HG03571 (cell line): Measurements from ENCODE around the gene GLP1R.

Experiments used
- ATAC-seq: cut with Tn5 transposase; IDR thresholded peaks from one replicate; pipeline ENCODE4 v1.9.1; 2021; ENCODE audit not compliant: unreplicated experiment

GLP1R gene

GRCh38 chr6:39043776-39044175, 4.8 kb upstream of the GLP1R start:
- ATAC-seq: no peak

- no peak for ATAC-seq
Measured at GRCh38 chr6:39044181-39044580, 4.4 kb upstream of the GLP1R start.

- no peak for ATAC-seq
Measured at GRCh38 chr6:39047434-39048327, 900 bp upstream of the GLP1R start.

GRCh38 chr6:39049575-39050283, 1.1 kb downstream of the GLP1R start:
- no peak for ATAC-seq

- ATAC-seq: no peak
Measured at GRCh38 chr6:39050453-39051112, 2.0 kb downstream of the GLP1R start.

- ATAC-seq: no peak
Measured at GRCh38 chr6:39051399-39052122, 3.0 kb downstream of the GLP1R start.

GRCh38 chr6:39053016-39053624, 4.5 kb downstream of the GLP1R start:
- ATAC-seq: no peak

- no peak for ATAC-seq
Measured at GRCh38 chr6:39053854-39054576, 5.4 kb downstream of the GLP1R start.

- ATAC-seq: no peak
Measured at GRCh38 chr6:39054577-39055142, 6.1 kb downstream of the GLP1R start.

- ATAC-seq: no peak
Measured at GRCh38 chr6:39055661-39056060, 7.1 kb downstream of the GLP1R start.

- no peak for ATAC-seq
Measured at GRCh38 chr6:39056191-39056590, 7.6 kb downstream of the GLP1R start.

GRCh38 chr6:39056681-39057080, 8.1 kb downstream of the GLP1R start:
- no peak for ATAC-seq

GRCh38 chr6:39057251-39058155, 8.9 kb downstream of the GLP1R start:
- ATAC-seq: no peak

- ATAC-seq: no peak
Measured at GRCh38 chr6:39058471-39059147, 10.0 kb downstream of the GLP1R start.

- ATAC-seq: no peak
Measured at GRCh38 chr6:39059496-39060310, 11.1 kb downstream of the GLP1R start.

- no peak for ATAC-seq
Measured at GRCh38 chr6:39060467-39061160, 12.0 kb downstream of the GLP1R start.

GRCh38 chr6:39061182-39061581, 12.6 kb downstream of the GLP1R start:
- no peak for ATAC-seq
